Hepatocyte (in vitro differentiated cells): Measurements from ENCODE around the gene IYD. TPM values are rescaled to one million over a fixed set of nuclear protein-coding genes. Genes with fewer than 3 reads are reported as not detected.
A peak's percentile ranks its signal among the peaks of the same experiment; 100 is the strongest.

Experiments
- DNase-seq: peaks from one replicate; pipeline ENCODE4 v3.0.0-alpha.2; 2016; ENCODE audit warnings: low spot score
- H2AFZ ChIP-seq: fragments of 200-600 bp; sonication (generic); 2 replicates; pipeline ENCODE4 v1.6.0; 2016; ENCODE audit warnings: antibody characterized with exemption, mild to moderate bottlenecking
- H3K27ac ChIP-seq: fragments of 200-600 bp; sonication (generic); 2 replicates; pipeline ENCODE4 v1.5.1; 2016; ENCODE audit warnings: mild to moderate bottlenecking
- H3K27me3 ChIP-seq: fragments of 200-600 bp; sonication (generic); 2 replicates; pipeline ENCODE4 v1.6.1; 2016
- H3K36me3 ChIP-seq: fragments of 200-600 bp; sonication (generic); replicated peaks from 2 replicates; pipeline ENCODE4 v1.5.1; 2016; ENCODE audit warnings: low read depth; ENCODE audit not compliant: insufficient read depth
- H3K4me1 ChIP-seq: fragments of 200-600 bp; sonication (generic); 2 replicates; pipeline ENCODE4 v1.5.1; 2016; ENCODE audit warnings: mild to moderate bottlenecking, moderate library complexity; ENCODE audit not compliant: insufficient read depth
- H3K4me2 ChIP-seq: fragments of 200-600 bp; sonication (generic); 2 replicates; pipeline ENCODE4 v1.6.0; 2016
- H3K4me3 ChIP-seq: fragments of 200-600 bp; sonication (generic); 2 replicates; pipeline ENCODE4 v1.5.1; 2016; ENCODE audit warnings: mild to moderate bottlenecking
- H3K79me2 ChIP-seq: fragments of 200-600 bp; sonication (generic); 2 replicates; pipeline ENCODE4 v1.6.0; 2017; ENCODE audit warnings: mild to moderate bottlenecking
- H3K9me2 ChIP-seq: fragments of 200-600 bp; sonication (generic); replicated peaks from 2 replicates; pipeline ENCODE4 v1.6.0; 2017; ENCODE audit warnings: mild to moderate bottlenecking; ENCODE audit not compliant: insufficient read depth
- H3K9me3 ChIP-seq: fragments of 200-600 bp; sonication (generic); 2 replicates; pipeline ENCODE4 v1.5.1; 2016; ENCODE audit warnings: low read depth, mild to moderate bottlenecking
- H4K20me1 ChIP-seq: fragments of 200-600 bp; sonication (generic); 2 replicates; pipeline ENCODE4 v1.6.0; 2016; ENCODE audit warnings: mild to moderate bottlenecking; ENCODE audit not compliant: insufficient read depth, poor library complexity, severe bottlenecking
- EZH2 ChIP-seq: fragments of 200-600 bp; sonication (generic); IDR thresholded peaks from 2 replicates; pipeline ENCODE4 v1.6.1; 2016; ENCODE audit warnings: antibody characterized with exemption, mild to moderate bottlenecking, borderline replicate concordance
- EZH2phosphoT487 ChIP-seq: fragments of 200-600 bp; sonication (generic); IDR thresholded peaks from one replicate; pipeline ENCODE4 v1.6.1; 2018; ENCODE audit warnings: antibody characterized with exemption, mild to moderate bottlenecking, low read depth, moderate library complexity; ENCODE audit not compliant: unreplicated experiment, severe bottlenecking
- WGBS: methylation state at CpG from one replicate; pipeline ENCODE4 v1.1.6; 2016; ENCODE audit warnings: low lambda C conversion rate; ENCODE audit errors: missing lambda C conversion rate; 5-methylcytosine and 5-hydroxymethylcytosine counted together
- polyA plus RNA-seq: library from polyadenylated mRNA; unstranded; fragments of >200 nt; fragmentation: Nextera tagmentation; extraction: Ambion mirVana; gene quantifications from 2 replicates; pipeline ENCODE4 v1.2.1, GENCODE V29; 2016
- total RNA-seq: library from RNA; depleted of rRNA; stranded (reverse); fragments of >200 nt; gene quantifications from 2 replicates; pipeline ENCODE4 v1.2.3, GENCODE V29; 2014
- TF ChIP-seq, protein P1 (sequence below): fragments of 200-600 bp; sonication (generic); IDR thresholded peaks from 2 replicates; pipeline ENCODE4 v1.5.1; 2016; ENCODE audit warnings: antibody characterized with exemption, mild to moderate bottlenecking; ENCODE audit not compliant: poor library complexity

IYD gene
- total and polyA plus RNA-seq, 2 experiments from 2014 or later = 3.1 to 8.5 TPM

GRCh38 chr6:150408842-150409241 is 40.0 kb downstream of the IYD start:
- Histone ChIP-seq H3K27ac (no peak overlapping the region), H3K4me3 (no peak overlapping the region), H3K9me2 (no peaks in the 10 kb centered on the region), H3K4me1 (peaks cover 9% of the 10 kb centered on the region), H3K9me3 (no peaks in the 10 kb centered on the region), H3K4me2 (no peak overlapping the region), H2AFZ (no peak overlapping the region), H3K79me2 (no peaks in the 10 kb centered on the region), H3K36me3 (no peaks in the 10 kb centered on the region), H4K20me1 (no peaks in the 10 kb centered on the region), H3K27me3 (no peaks in the 10 kb centered on the region)
- DNase-seq = no peak
- TF ChIP-seq EZH2 (no peak), EZH2phosphoT487 (no peak)
- TF ChIP-seq, protein P1, sequence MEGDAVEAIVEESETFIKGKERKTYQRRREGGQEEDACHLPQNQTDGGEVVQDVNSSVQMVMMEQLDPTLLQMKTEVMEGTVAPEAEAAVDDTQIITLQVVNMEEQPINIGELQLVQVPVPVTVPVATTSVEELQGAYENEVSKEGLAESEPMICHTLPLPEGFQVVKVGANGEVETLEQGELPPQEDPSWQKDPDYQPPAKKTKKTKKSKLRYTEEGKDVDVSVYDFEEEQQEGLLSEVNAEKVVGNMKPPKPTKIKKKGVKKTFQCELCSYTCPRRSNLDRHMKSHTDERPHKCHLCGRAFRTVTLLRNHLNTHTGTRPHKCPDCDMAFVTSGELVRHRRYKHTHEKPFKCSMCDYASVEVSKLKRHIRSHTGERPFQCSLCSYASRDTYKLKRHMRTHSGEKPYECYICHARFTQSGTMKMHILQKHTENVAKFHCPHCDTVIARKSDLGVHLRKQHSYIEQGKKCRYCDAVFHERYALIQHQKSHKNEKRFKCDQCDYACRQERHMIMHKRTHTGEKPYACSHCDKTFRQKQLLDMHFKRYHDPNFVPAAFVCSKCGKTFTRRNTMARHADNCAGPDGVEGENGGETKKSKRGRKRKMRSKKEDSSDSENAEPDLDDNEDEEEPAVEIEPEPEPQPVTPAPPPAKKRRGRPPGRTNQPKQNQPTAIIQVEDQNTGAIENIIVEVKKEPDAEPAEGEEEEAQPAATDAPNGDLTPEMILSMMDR = no peak
- WGBS = 84% methylated on average over 6 of the region's 6 CpGs

GRCh38 chr6:150409576-150410066 is 40.8 kb downstream of the IYD start:
- Histone ChIP-seq H3K36me3 (no peaks in the 10 kb centered on the region), H3K9me2 (no peaks in the 10 kb centered on the region), H3K79me2 (no peaks in the 10 kb centered on the region), H3K27ac (no peak overlapping the region), H3K27me3 (no peaks in the 10 kb centered on the region), H3K4me3 (no peak overlapping the region), H3K4me1 (peaks cover 9% of the 10 kb centered on the region), H2AFZ (no peak overlapping the region), H4K20me1 (no peaks in the 10 kb centered on the region), H3K4me2 (no peak overlapping the region), H3K9me3 (no peaks in the 10 kb centered on the region)
- no peak for TF ChIP-seq EZH2phosphoT487
- TF ChIP-seq, protein P1 = no peak
- TF ChIP-seq EZH2 = no peak
- DNase-seq = peak; percentile 23
- 35% methylated on average over 1 of the region's 1 CpG for WGBS

GRCh38 chr6:150410399-150410798 is 41.6 kb downstream of the IYD start:
- WGBS = 45% methylated on average over 4 of the region's 4 CpGs
- H3K4me3 ChIP-seq = no peak overlapping the region
- H2AFZ ChIP-seq = no peak overlapping the region
- no peaks in the 10 kb centered on the region for H4K20me1 ChIP-seq
- DNase-seq = no peak
- TF ChIP-seq EZH2phosphoT487 (no peak), EZH2 (no peak)
- TF ChIP-seq, protein P1 = no peak
- no peaks in the 10 kb centered on the region for H3K9me3 ChIP-seq
- H3K27me3 ChIP-seq = no peaks in the 10 kb centered on the region
- peaks cover 9% of the 10 kb centered on the region for H3K4me1 ChIP-seq
- no peaks in the 10 kb centered on the region for H3K36me3 ChIP-seq
- no peak overlapping the region for H3K4me2 ChIP-seq
- H3K79me2 ChIP-seq = no peaks in the 10 kb centered on the region
- H3K9me2 ChIP-seq = no peaks in the 10 kb centered on the region
- no peak overlapping the region for H3K27ac ChIP-seq
